ES-I3 (cell line): ENCODE measurements around the gene ABCC1.
"Not testable (repeated sequence)": the region's sequence is repeated elsewhere in the genome, so short reads cannot be mapped to it uniquely, and the experiment has no call there.

Experiments used
- H3K36me3 ChIP-seq: 2 replicates; pipeline ENCODE4 v1.6.1; 2013; ENCODE audit warnings: mild to moderate bottlenecking, low read length, control low read depth, moderate library complexity; ENCODE audit not compliant: insufficient read depth
- H3K4me1 ChIP-seq: 2 replicates; pipeline ENCODE4 v1.6.1; 2013; ENCODE audit warnings: mild to moderate bottlenecking, control low read depth, low read length; ENCODE audit not compliant: insufficient read depth
- H3K9ac ChIP-seq: 2 replicates; pipeline ENCODE4 v1.6.1; 2013; ENCODE audit warnings: low read depth, mild to moderate bottlenecking, low read length, moderate library complexity
- H3K9me3 ChIP-seq: 2 replicates; pipeline ENCODE4 v1.6.1; 2013; ENCODE audit warnings: mild to moderate bottlenecking, low read length, moderate library complexity; ENCODE audit not compliant: control insufficient read depth, insufficient read depth

Gene ABCC1

GRCh38 chr16:15928261-15929104 lies 20.9 kb upstream of the ABCC1 start:
- Histone ChIP-seq H3K9ac (no peak overlapping the region), H3K36me3 (no peaks in the 10 kb centered on the region)

GRCh38 chr16:15932939-15933338 lies 16.5 kb upstream of the ABCC1 start:
- H3K4me1 ChIP-seq = no peaks in the 10 kb centered on the region
- no peaks in the 10 kb centered on the region for H3K9me3 ChIP-seq
- H3K9ac ChIP-seq = no peak overlapping the region
- no peaks in the 10 kb centered on the region for H3K36me3 ChIP-seq

More at GRCh38 chr16:15928261-15929104, 20.9 kb upstream of the ABCC1 start:
- Histone ChIP-seq H3K9me3 (no peaks in the 10 kb centered on the region), H3K4me1 (no peaks in the 10 kb centered on the region)

DNA sequence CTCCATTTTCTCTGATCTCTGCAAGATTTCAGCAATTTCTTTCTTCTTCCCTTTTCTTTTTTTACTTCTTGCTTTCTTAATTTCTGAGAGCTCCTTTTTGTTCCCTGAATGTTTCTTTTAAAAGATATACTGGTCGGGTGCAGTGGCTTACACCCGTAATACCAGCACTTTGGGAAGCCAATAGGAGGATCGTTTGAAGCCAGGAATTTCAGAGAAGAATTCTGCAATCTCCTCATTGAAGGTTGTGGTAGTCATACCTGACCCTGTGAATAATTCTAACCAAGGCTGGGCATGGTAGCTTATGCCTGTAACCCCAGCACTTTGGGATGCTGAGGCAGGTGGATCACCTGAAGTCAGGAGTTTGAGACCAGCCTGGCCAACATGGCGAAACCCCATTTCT lies 15.6 kb upstream of the ABCC1 start:
- no peaks in the 10 kb centered on the region for H3K36me3 ChIP-seq
- H3K4me1 ChIP-seq = no peaks in the 10 kb centered on the region
- no peak overlapping the region for H3K9ac ChIP-seq
- no peaks in the 10 kb centered on the region for H3K9me3 ChIP-seq

- H3K4me1 ChIP-seq = no peaks in the 10 kb centered on the region
- no peaks in the 10 kb centered on the region for H3K9me3 ChIP-seq
- no peaks in the 10 kb centered on the region for H3K36me3 ChIP-seq
- no peak overlapping the region for H3K9ac ChIP-seq
Observed at GRCh38 chr16:15934991-15935390, 14.4 kb upstream of the ABCC1 start.

GRCh38 chr16:15936809-15937208 lies 12.6 kb upstream of the ABCC1 start:
- not testable (repeated sequence) for H3K36me3 ChIP-seq, H3K9me3 ChIP-seq, H3K9ac ChIP-seq, H3K4me1 ChIP-seq

DNA sequence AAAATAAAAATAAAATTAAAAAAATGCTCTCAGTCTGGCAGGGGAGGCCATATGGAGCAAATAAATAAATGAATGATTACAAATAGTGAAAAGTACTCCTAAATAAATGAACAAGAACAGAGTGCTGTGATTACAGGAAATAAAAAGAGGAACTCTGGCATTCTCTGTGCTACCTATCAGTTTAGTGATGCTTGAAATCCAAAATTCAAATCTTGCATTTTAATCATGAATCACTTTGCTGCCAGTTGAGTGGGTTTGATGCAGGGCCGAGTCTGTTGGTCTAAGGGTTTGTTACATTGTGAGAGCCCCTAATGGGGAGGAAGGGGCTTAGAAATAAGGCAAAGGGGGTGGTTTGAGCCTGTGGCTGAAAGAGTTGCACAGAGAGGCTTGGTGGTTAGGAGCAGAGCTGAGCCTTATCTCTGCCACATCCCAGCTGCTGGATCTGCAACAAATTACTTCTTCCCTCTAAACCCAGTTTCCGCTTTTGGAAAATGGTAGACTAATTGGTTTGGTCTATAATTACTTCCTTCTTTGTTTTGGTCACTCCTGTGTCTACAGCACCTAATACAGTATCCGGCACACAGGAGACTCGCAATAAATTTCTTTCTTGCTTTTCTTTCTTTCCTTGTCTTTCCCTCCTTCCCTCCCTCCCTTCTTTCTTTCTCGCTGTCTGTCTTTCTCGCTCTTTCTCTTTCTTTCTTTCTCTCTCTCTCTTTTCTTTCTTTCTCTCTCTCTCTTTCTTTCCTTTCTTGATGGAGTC lies 6.3 kb upstream of the ABCC1 start:
- Histone ChIP-seq H3K9me3 (no peaks in the 10 kb centered on the region), H3K9ac (no peak overlapping the region), H3K36me3 (no peaks in the 10 kb centered on the region), H3K4me1 (no peaks in the 10 kb centered on the region)

- peaks cover 10% of the 10 kb centered on the region; the same call in 1 of the 2 replicates for H3K4me1 ChIP-seq
- no peaks in the 10 kb centered on the region for H3K36me3 ChIP-seq
- H3K9me3 ChIP-seq = no peaks in the 10 kb centered on the region
- no peak overlapping the region for H3K9ac ChIP-seq
Observed at GRCh38 chr16:15946257-15947044, 3.0 kb upstream of the ABCC1 start.

- Histone ChIP-seq H3K9me3 (no peaks in the 10 kb centered on the region), H3K4me1 (peaks cover 15% of the 10 kb centered on the region; the same call in 1 of the 2 replicates), H3K36me3 (no peaks in the 10 kb centered on the region), H3K9ac (no peak overlapping the region)
Observed at GRCh38 chr16:15947983-15948509, 1.4 kb upstream of the ABCC1 start.

GRCh38 chr16:15948532-15949209 lies 745 bp upstream of the ABCC1 start:
- H3K4me1 ChIP-seq = peaks cover 15% of the 10 kb centered on the region; the same call in 1 of the 2 replicates
- H3K9ac ChIP-seq = peak overlapping the region; percentile 80
- no peaks in the 10 kb centered on the region for H3K36me3 ChIP-seq
- no peaks in the 10 kb centered on the region for H3K9me3 ChIP-seq

GRCh38 chr16:15950161-15950854 lies 892 bp downstream of the ABCC1 start:
- no peaks in the 10 kb centered on the region for H3K9me3 ChIP-seq
- peak overlapping the region; percentile 94 for H3K9ac ChIP-seq
- peaks cover 15% of the 10 kb centered on the region; the same call in 1 of the 2 replicates for H3K4me1 ChIP-seq
- H3K36me3 ChIP-seq = no peaks in the 10 kb centered on the region

- peaks cover 15% of the 10 kb centered on the region; the same call in 1 of the 2 replicates for H3K4me1 ChIP-seq
- H3K9ac ChIP-seq = peak overlapping the region; percentile 94
- H3K9me3 ChIP-seq = no peaks in the 10 kb centered on the region
- H3K36me3 ChIP-seq = no peaks in the 10 kb centered on the region
Observed at GRCh38 chr16:15950869-15951268, 1.5 kb downstream of the ABCC1 start.

GRCh38 chr16:15951852-15952251 lies 2.4 kb downstream of the ABCC1 start:
- no peaks in the 10 kb centered on the region for H3K9me3 ChIP-seq
- H3K4me1 ChIP-seq = peaks cover 15% of the 10 kb centered on the region; the same call in 1 of the 2 replicates
- H3K9ac ChIP-seq = no peak overlapping the region
- no peaks in the 10 kb centered on the region for H3K36me3 ChIP-seq

GRCh38 chr16:15952265-15952711 lies 2.9 kb downstream of the ABCC1 start:
- Histone ChIP-seq H3K9ac (no peak overlapping the region), H3K4me1 (peaks cover 15% of the 10 kb centered on the region; the same call in 1 of the 2 replicates), H3K9me3 (no peaks in the 10 kb centered on the region), H3K36me3 (no peaks in the 10 kb centered on the region)
